Renal cortex interstitium (tissue), 15 donors: ENCODE data around the gene RPS27. TPM values are rescaled to one million over a fixed set of nuclear protein-coding genes. Genes with fewer than 3 reads are reported as not detected.

Experiments
- DNase-seq, 11 donors: peaks; one replicate each; pipeline ENCODE4 v3.0.0-alpha.2; 2013; ENCODE audit warnings: low read depth in 9 of 11, low spot score in 4 of 11; ENCODE audit errors: extremely low read depth in 1 of 11
- long read RNA-seq, 16 experiments: transcript quantifications; one replicate each; lab custom pipeline, GENCODE V29; 2026
- polyA plus RNA-seq, 3 donors: library from polyadenylated mRNA; unstranded; fragments of 120-200 nt; gene quantifications; one replicate each; pipeline ENCODE4 v1.2.1, GENCODE V29; 2013; ENCODE audit not compliant: insufficient read length in 3 of 3

RPS27 gene
- 1,000 to 10,000 TPM; 2,539 to 3,295 (median 3,294) TPM for polyA plus RNA-seq
- long read RNA-seq, donor 1, transcript RPS27-203 (3 exons, 496 nt) = minor isoform, 14 of 233 reads
- long read RNA-seq, donor 1, transcript RPS27-204 (4 exons, 573 nt) = minor isoform, 18 of 233 reads
- long read RNA-seq, donor 1, transcript RPS27-201 (4 exons, 359 nt) = major isoform, 167 of 233 reads
- long read RNA-seq, donor 1, partial matches to known transcripts = 26 of 233 reads
- long read RNA-seq, donor 1, other reads (novel, unspliced or antisense) = 0 of 233 reads
- long read RNA-seq, donor 2, transcript RPS27-201 (4 exons, 359 nt) = major isoform, 191 of 250 reads
- long read RNA-seq, donor 2, transcript RPS27-203 (3 exons, 496 nt) = minor isoform, 16 of 250 reads
- long read RNA-seq, donor 2, transcript RPS27-204 (4 exons, 573 nt) = minor isoform, 15 of 250 reads
- long read RNA-seq, donor 2, partial matches to known transcripts = 22 of 250 reads
- long read RNA-seq, donor 2, other reads (novel, unspliced or antisense) = 0 of 250 reads
- long read RNA-seq, donor 3, transcript RPS27-201 (4 exons, 359 nt) = major isoform, 270 of 369 reads
- long read RNA-seq, donor 3, transcript RPS27-204 (4 exons, 573 nt) = minor isoform, 28 of 369 reads
- long read RNA-seq, donor 3, transcript RPS27-203 (3 exons, 496 nt) = minor isoform, 21 of 369 reads
- long read RNA-seq, donor 3, transcript RPS27-202 (2 exons, 625 nt) = minor isoform, 10 of 369 reads
- long read RNA-seq, donor 3, partial matches to known transcripts = 34 of 369 reads
- long read RNA-seq, donor 3, other reads (novel, unspliced or antisense) = 0 of 369 reads
- long read RNA-seq, donor 4, transcript RPS27-204 (4 exons, 573 nt) = minor isoform, 17 of 232 reads
- long read RNA-seq, donor 4, transcript RPS27-201 (4 exons, 359 nt) = major isoform, 179 of 232 reads
- long read RNA-seq, donor 4, transcript RPS27-203 (3 exons, 496 nt) = minor isoform, 10 of 232 reads
- long read RNA-seq, donor 4, partial matches to known transcripts = 21 of 232 reads
- long read RNA-seq, donor 4, other reads (novel, unspliced or antisense) = 0 of 232 reads
- long read RNA-seq, donor 5 = 0 reads
- long read RNA-seq, donor 6, transcript RPS27-204 (4 exons, 573 nt) = minor isoform, 27 of 293 reads
- long read RNA-seq, donor 6, transcript RPS27-202 (2 exons, 625 nt) = minor isoform, 6 of 293 reads
- long read RNA-seq, donor 6, transcript RPS27-203 (3 exons, 496 nt) = minor isoform, 18 of 293 reads
- long read RNA-seq, donor 6, transcript RPS27-201 (4 exons, 359 nt) = major isoform, 219 of 293 reads
- long read RNA-seq, donor 6, partial matches to known transcripts = 22 of 293 reads
- long read RNA-seq, donor 6, other reads (novel, unspliced or antisense) = 0 of 293 reads
- long read RNA-seq, donor 7, transcript RPS27-203 (3 exons, 496 nt) = minor isoform, 6 of 397 reads
- long read RNA-seq, donor 7, transcript RPS27-202 (2 exons, 625 nt) = minor isoform, 7 of 397 reads
- long read RNA-seq, donor 7, transcript RPS27-204 (4 exons, 573 nt) = minor isoform, 23 of 397 reads
- long read RNA-seq, donor 7, transcript RPS27-201 (4 exons, 359 nt) = major isoform, 339 of 397 reads
- long read RNA-seq, donor 7, partial matches to known transcripts = 17 of 397 reads
- long read RNA-seq, donor 7, other reads (novel, unspliced or antisense) = 0 of 397 reads
- long read RNA-seq, donor 8, transcript RPS27-204 (4 exons, 573 nt) = minor isoform, 36 of 677 reads
- long read RNA-seq, donor 8, transcript RPS27-203 (3 exons, 496 nt) = minor isoform, 18 of 677 reads
- long read RNA-seq, donor 8, transcript RPS27-202 (2 exons, 625 nt) = minor isoform, 11 of 677 reads
- long read RNA-seq, donor 8, transcript RPS27-201 (4 exons, 359 nt) = major isoform, 546 of 677 reads
- long read RNA-seq, donor 8, partial matches to known transcripts = 46 of 677 reads
- long read RNA-seq, donor 8, other reads (novel, unspliced or antisense) = 11 of 677 reads
- long read RNA-seq, donor 9, transcript RPS27-201 (4 exons, 359 nt) = major isoform, 127 of 177 reads
- long read RNA-seq, donor 9, transcript RPS27-204 (4 exons, 573 nt) = minor isoform, 16 of 177 reads
- long read RNA-seq, donor 9, transcript RPS27-203 (3 exons, 496 nt) = minor isoform, 13 of 177 reads
- long read RNA-seq, donor 9, partial matches to known transcripts = 19 of 177 reads
- long read RNA-seq, donor 9, other reads (novel, unspliced or antisense) = 0 of 177 reads
- long read RNA-seq, donor 10, transcript RPS27-203 (3 exons, 496 nt) = minor isoform, 9 of 335 reads
- long read RNA-seq, donor 10, transcript RPS27-202 (2 exons, 625 nt) = minor isoform, 9 of 335 reads
- long read RNA-seq, donor 10, transcript RPS27-201 (4 exons, 359 nt) = major isoform, 269 of 335 reads
- long read RNA-seq, donor 10, transcript RPS27-204 (4 exons, 573 nt) = minor isoform, 18 of 335 reads
- long read RNA-seq, donor 10, partial matches to known transcripts = 18 of 335 reads
- long read RNA-seq, donor 10, other reads (novel, unspliced or antisense) = 9 of 335 reads
- long read RNA-seq, donor 11, transcript RPS27-201 (4 exons, 359 nt) = major isoform, 136 of 195 reads
- long read RNA-seq, donor 11, transcript RPS27-202 (2 exons, 625 nt) = minor isoform, 6 of 195 reads
- long read RNA-seq, donor 11, transcript RPS27-204 (4 exons, 573 nt) = minor isoform, 11 of 195 reads
- long read RNA-seq, donor 11, transcript RPS27-203 (3 exons, 496 nt) = minor isoform, 20 of 195 reads
- long read RNA-seq, donor 11, partial matches to known transcripts = 18 of 195 reads
- long read RNA-seq, donor 11, other reads (novel, unspliced or antisense) = 0 of 195 reads
- long read RNA-seq, donor 12, transcript RPS27-204 (4 exons, 573 nt) = minor isoform, 10 of 177 reads
- long read RNA-seq, donor 12, transcript RPS27-201 (4 exons, 359 nt) = major isoform, 141 of 177 reads
- long read RNA-seq, donor 12, transcript RPS27-203 (3 exons, 496 nt) = minor isoform, 10 of 177 reads
- long read RNA-seq, donor 12, partial matches to known transcripts = 12 of 177 reads
- long read RNA-seq, donor 12, other reads (novel, unspliced or antisense) = 0 of 177 reads
- long read RNA-seq, donor 13, transcript RPS27-201 (4 exons, 359 nt) = major isoform, 588 of 796 reads
- long read RNA-seq, donor 13, transcript RPS27-204 (4 exons, 573 nt) = minor isoform, 41 of 796 reads
- long read RNA-seq, donor 13, transcript RPS27-202 (2 exons, 625 nt) = minor isoform, 5 of 796 reads
- long read RNA-seq, donor 13, transcript RPS27-203 (3 exons, 496 nt) = minor isoform, 79 of 796 reads
- long read RNA-seq, donor 13, partial matches to known transcripts = 78 of 796 reads
- long read RNA-seq, donor 13, other reads (novel, unspliced or antisense) = 0 of 796 reads
- long read RNA-seq, donor 14, transcript RPS27-202 (2 exons, 625 nt) = minor isoform, 5 of 339 reads
- long read RNA-seq, donor 14, transcript RPS27-203 (3 exons, 496 nt) = minor isoform, 35 of 339 reads
- long read RNA-seq, donor 14, transcript RPS27-201 (4 exons, 359 nt) = major isoform, 250 of 339 reads
- long read RNA-seq, donor 14, transcript RPS27-204 (4 exons, 573 nt) = minor isoform, 22 of 339 reads
- long read RNA-seq, donor 14, partial matches to known transcripts = 23 of 339 reads
- long read RNA-seq, donor 14, other reads (novel, unspliced or antisense) = 0 of 339 reads
- long read RNA-seq, donor 15, transcript RPS27-203 (3 exons, 496 nt) = minor isoform, 5 of 82 reads
- long read RNA-seq, donor 15, transcript RPS27-201 (4 exons, 359 nt) = major isoform, 58 of 82 reads
- long read RNA-seq, donor 15, partial matches to known transcripts = 13 of 82 reads
- long read RNA-seq, donor 15, other reads (novel, unspliced or antisense) = 0 of 82 reads
- long read RNA-seq, donor 16, transcript RPS27-201 (4 exons, 359 nt) = major isoform, 418 of 561 reads
- long read RNA-seq, donor 16, transcript RPS27-202 (2 exons, 625 nt) = minor isoform, 16 of 561 reads
- long read RNA-seq, donor 16, transcript RPS27-203 (3 exons, 496 nt) = minor isoform, 36 of 561 reads
- long read RNA-seq, donor 16, transcript RPS27-204 (4 exons, 573 nt) = minor isoform, 34 of 561 reads
- long read RNA-seq, donor 16, partial matches to known transcripts = 51 of 561 reads
- long read RNA-seq, donor 16, other reads (novel, unspliced or antisense) = 0 of 561 reads

GRCh38 chr1:153990468-153991150 lies at the start of gene RPS27:
Gene RPS27, plus strand, starts transcription at chr1:153990762. Its CDS starts 35 bp downstream, at chr1:153990797.
- peak; percentile 96 to 99 (median 98) for DNase-seq

DNA sequence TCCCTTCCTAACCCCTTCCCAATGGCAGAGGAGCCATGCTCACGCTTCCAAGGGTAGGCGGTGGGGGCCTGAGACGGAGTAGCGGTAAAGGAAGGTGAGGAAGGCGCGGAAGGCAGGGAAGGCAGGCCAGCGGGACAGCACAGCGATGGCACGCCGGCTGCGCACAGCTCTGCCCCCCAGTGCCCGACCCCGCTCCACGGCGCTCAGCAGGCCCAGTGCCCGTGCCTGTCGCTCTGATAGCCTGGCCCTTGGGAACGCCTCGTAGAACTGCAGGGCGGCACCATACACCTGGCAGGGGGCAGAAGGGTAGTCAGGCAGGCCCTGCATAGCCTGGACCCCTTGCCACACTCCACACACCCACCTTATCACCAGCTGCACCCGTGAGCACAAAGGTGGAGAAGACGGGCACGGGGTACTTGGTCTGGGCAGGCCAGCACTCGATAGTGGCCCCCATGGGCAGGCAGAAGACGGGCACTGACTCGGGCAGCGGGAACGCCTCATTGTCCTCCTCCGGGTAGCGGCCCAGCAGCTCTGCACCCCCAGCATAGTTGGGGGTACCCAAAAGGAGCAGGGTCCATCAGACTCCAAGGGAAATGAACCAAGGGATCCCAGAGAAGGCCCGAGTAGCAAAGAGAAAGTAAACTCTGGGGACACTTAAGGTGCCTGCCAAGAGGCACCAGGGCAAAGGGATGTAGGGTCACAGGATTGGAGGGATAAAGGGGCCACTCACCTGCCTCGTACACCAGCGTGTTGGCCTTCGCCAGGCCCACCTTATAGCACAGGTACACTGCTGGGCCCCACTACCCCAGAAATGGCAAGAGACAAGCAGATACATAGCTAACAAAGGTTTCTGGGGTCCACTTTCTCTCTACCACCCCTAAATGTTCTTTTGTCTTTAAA lies 48.5 kb upstream of the RPS27 start:
- DNase-seq = no peak

DNA sequence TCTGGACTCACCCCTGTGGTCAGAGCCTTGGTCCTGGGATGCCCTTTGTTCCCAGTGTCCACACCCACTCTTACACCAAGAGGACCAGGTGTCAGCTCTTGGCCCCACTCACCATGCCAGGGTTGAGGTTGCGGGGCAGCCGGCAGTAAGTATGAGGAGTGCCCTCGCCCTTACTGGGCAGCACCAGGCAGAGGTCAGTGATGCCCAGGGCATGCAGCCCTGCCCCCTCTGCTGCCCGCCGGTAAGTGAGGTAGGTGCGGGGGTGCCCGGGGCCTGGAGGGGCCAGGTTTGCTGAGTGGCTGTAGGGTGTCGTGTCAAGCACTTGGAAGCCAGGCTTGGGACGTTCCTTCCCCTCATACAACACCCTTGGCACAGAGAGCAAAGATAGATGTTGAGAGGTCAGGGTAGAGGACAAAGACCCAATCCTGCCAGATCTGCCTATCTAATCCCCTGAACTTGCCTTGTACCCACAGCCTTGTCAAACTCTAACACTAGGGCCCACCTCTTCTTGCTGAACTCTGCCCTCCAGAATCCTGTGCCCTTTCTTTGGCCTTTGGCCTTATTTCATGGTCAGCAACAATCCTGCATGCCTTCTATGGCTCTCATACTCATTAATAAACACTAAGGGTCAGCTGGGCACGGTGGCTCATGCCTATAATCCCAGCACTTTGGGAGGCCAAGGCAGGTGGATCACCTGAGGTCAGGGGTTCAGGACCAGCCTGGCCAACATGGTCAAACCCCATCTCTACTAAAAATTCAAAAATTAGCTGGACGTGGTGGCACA lies 47.6 kb upstream of the RPS27 start:
- no peak for DNase-seq

DNA sequence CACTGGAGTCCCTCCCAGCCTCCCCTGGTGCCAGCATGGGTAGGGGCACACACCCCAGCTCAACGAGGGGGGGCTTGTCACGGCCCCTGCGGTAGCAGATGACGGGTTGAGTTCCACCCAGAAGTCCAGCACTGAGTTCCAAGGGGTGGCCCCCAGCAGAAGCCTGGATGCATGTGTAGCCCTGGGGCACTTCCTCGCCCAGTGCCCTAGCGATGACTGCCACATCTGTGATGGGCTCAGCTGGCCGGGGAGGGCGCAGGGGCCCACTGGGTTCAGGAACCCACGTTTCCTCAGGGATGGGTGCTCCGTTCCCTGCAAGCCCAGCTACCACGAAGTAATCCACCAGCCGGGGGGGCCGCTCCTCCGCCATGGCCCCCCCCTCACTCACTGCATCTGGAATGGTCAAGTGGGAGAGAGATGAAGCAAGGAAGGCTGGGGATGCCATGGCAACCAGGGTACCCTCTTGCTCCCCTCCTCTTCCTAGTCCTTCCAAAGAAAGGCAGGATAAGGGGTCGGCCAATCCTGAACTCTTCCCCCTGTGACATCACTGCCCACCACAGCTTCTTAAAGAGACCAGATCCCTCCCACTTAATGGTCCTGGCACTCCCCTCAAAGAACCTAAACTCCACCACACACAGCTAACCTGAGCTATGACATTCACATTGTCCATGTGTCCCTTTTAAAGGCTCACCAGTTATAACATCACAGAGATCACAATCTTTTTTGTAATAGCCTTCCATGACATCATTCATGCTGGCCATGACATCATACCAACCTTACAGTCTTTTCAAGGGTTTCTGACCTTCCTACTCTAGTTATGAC lies 46.3 kb upstream of the RPS27 start:
- DNase-seq = no peak

- no peak for DNase-seq
These were observed 45.8 kb upstream of the RPS27 start for GRCh38 chr1:153944827-153945117.

DNA sequence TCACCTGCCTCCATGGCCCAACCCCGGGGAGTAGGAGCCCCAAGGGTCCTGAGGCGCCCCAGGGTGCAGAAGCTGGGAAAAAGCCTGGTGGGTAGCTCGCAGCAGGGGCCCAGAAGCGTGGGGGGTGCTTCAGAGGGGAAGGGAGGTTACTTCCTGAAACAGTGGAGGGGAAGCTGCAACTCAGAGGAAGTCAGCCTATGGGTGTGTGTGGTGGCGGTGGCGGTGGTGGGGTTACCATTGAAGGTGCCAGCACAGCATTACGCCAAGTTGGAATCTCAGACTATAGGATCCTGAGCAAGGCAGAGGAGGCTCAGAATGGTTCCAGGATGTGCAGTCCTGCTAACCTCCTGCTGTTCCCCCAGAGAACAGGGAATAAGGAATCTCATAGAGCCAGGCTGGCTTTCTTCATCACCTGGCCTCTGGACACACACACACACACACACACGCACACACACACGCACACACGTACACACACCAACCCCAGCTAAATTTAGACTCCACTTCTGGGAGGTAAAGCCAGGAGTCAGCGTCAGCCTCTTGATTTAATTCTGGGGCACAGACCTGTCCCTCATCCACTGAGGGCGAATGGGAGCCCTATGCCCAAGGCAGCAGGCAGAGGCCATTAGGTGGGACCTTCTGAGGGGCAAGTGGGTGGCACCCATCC lies 45.3 kb upstream of the RPS27 start:
- DNase-seq = no peak

DNA sequence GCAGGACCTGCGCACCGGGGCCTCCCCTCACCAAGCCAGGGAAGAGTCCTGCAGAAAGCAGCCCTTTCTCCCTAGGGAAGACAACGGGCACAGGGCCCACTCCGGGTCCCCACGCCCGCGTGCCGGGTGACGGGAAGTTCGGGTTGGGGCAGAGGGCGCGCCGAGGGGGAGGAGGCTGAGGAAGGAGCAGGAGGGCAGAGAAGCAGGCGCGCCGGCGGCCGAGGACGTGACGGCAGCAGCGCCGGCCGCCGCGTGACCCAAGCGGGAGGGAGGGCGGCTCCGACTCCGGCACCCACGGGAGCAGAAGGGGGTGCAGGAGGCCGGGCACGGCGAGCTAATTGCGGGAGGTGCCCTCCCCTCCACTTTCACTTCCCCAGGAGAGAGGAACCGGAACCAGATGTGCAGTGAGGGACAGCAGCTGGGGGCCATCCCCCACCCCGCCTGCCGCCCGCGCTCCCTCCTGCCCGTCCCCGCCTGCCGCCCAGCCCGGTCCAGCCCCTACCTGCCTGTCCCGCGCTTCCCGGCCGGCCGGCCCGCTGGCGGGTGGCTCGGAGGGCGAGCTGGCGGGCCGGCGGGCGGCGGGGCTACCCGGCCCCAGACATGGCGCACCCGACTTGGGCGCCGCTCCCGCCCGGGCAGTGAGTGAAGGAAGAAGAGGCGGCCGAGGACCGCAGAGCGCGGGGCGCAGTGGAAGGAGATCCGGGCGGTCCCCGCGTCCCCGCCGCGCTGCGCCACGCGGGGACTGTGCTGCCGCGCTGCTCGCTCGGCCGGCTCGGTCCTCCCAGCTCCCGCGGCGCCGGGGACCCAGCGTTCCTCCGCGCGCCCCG lies 44.6 kb upstream of the RPS27 start:
- peak in 3 of 11 donors; percentile 40 to 41 (median 41) for DNase-seq

GRCh38 chr1:153946622-153947241 lies 43.8 kb upstream of the RPS27 start, which contains the start of gene DENND4B:
Gene DENND4B, minus strand, starts transcription at chr1:153946718. Its CDS starts 2,344 bp downstream, at chr1:153944374.
- DNase-seq = peak in 5 of 11 donors; percentile 51 to 77 (median 72)

GRCh38 chr1:153951183-153951582 lies 39.4 kb upstream of the RPS27 start:
- no peak for DNase-seq
